Breast epithelium (tissue), 3 donors: ENCODE measurements around the gene ANKRD18B.
"Not testable (repeated sequence)": the region's sequence is repeated elsewhere in the genome, so short reads cannot be mapped to it uniquely, and the experiment has no call there.

Experiments
- CTCF ChIP-seq, 3 donors: fragments of 450-650 bp; IDR thresholded peaks; one replicate each; pipeline ENCODE4 v1.5.1; 2016 to 2017; ENCODE audit warnings: antibody characterized with exemption in 3 of 3, mild to moderate bottlenecking in 3 of 3, moderate library complexity in 3 of 3
- POLR2A ChIP-seq: fragments of 450-650 bp; IDR thresholded peaks from one replicate; pipeline ENCODE4 v1.6.1; 2016; ENCODE audit warnings: antibody characterized with exemption, mild to moderate bottlenecking, moderate library complexity
- POLR2AphosphoS5 ChIP-seq, 3 donors: sonication (generic); formaldehyde crosslinking; IDR thresholded peaks; one replicate each; pipeline ENCODE4 v1.6.1; 2017; ENCODE audit warnings: antibody characterized with exemption in 3 of 3

- TF ChIP-seq CTCF (IDR thresholded peaks at IDR 0.05); POLR2A; POLR2AphosphoS5 (IDR thresholded peaks at IDR 0.05): not testable (repeated sequence)
Measured at GRCh38 chr9:33596974-33597373, 72.9 kb downstream of the ANKRD18B start.
